Activated naive CD4-positive, alpha-beta T cell treated with anti-CD3 and anti-CD28 coated beads for 36 hours (primary cell): Measurements from ENCODE around the gene FBXO34. TPM values are rescaled to one million over a fixed set of nuclear protein-coding genes. Genes with fewer than 3 reads are reported as not detected.
"Not testable (repeated sequence)": the region's sequence is repeated elsewhere in the genome, so short reads cannot be mapped to it uniquely, and the experiment has no call there.

Source experiments
- CTCF ChIA-PET: fragments of 350-600 bp; sonication (Branson Sonifier 250); formaldehyde crosslinking; loops from one replicate; lab custom pipeline; 2021; ENCODE audit warnings: antibody characterized with exemption; lab: Charles Lee
- DNase-seq: peaks from one replicate; pipeline ENCODE4 v3.0.0-alpha.2; 2020
- H3K27ac Mint-ChIP-seq: one replicate; pipeline ENCODE4 v1.8.0; 2021; ENCODE audit warnings: mild to moderate bottlenecking, mixed read lengths
- H3K27me3 Mint-ChIP-seq: one replicate; pipeline ENCODE4 v1.8.0; 2021; ENCODE audit warnings: low read depth, mixed read lengths
- H3K36me3 Mint-ChIP-seq: one replicate; pipeline ENCODE4 v1.8.0; 2021; ENCODE audit warnings: low read depth, mixed read lengths
- H3K4me1 Mint-ChIP-seq: one replicate; pipeline ENCODE4 v1.8.0; 2021; ENCODE audit warnings: low read depth, mixed read lengths
- H3K4me3 Mint-ChIP-seq: one replicate; pipeline ENCODE4 v1.8.0; 2021; ENCODE audit warnings: mild to moderate bottlenecking, moderate library complexity, mixed read lengths
- H3K9me3 Mint-ChIP-seq: one replicate; pipeline ENCODE4 v1.8.0; 2021; ENCODE audit warnings: mixed read lengths
- intact Hi-C: fragments of 100-400 bp; cut with micrococcal nuclease; formaldehyde crosslinking; loops from one replicate; pipeline ENCODE4 v1.15.1; 2023
- total RNA-seq, 2 experiments: library from RNA; stranded (reverse); gene quantifications; one replicate each; pipeline ENCODE4 v1.2.3, GENCODE V29; 2021

FBXO34 gene
- total RNA-seq, 2 experiments from 2014 or later = 17.4 to 17.7 TPM

- CTCF ChIA-PET = interaction anchor here (1.0 to 2.6 kb wide), 8 partner anchors 9 to 127 kb away, joined by 3 to 16 read pairs (median 6); partner anchors contain the start of gene FBXO34
- H3K27ac Mint-ChIP-seq = peak overlapping the region; percentile 97
- H3K36me3 Mint-ChIP-seq = peaks cover 34% of the 10 kb centered on the region
- peaks cover 43% of the 10 kb centered on the region for H3K4me1 Mint-ChIP-seq
- no peak overlapping the region for H3K4me3 Mint-ChIP-seq
- DNase-seq = no peak
- no peaks in the 10 kb centered on the region for H3K9me3 Mint-ChIP-seq
- intact Hi-C loops = loop anchor here (1.0 to 10.0 kb wide), 2 partner anchors 19 to 938 kb away; no protein-coding TSS in a partner anchor
- H3K27me3 Mint-ChIP-seq = no peaks in the 10 kb centered on the region
These were observed 101.6 kb downstream of the FBXO34 start for GRCh38 chr14:55372825-55373224.

GRCh38 chr14:55373784-55374705, 102.8 kb downstream of the FBXO34 start:
- H3K4me1 Mint-ChIP-seq = peaks cover 43% of the 10 kb centered on the region
- CTCF ChIA-PET = interaction anchor here (0.8 to 2.6 kb wide), 8 partner anchors 8 to 322 kb away, joined by 3 to 16 read pairs (median 4); partner anchors contain the start of genes FBXO34 and MAPK1IP1L
- intact Hi-C loops = loop anchor here (1.0 to 10.0 kb wide), 16 partner anchors 12 to 939 kb away; partner anchors contain the start of genes ATG14, DLGAP5, FBXO34 and KTN1
- H3K27ac Mint-ChIP-seq = peak overlapping the region; percentile 97
- H3K27me3 Mint-ChIP-seq = no peaks in the 10 kb centered on the region
- H3K4me3 Mint-ChIP-seq = peak overlapping the region; percentile 45
- DNase-seq = peak; percentile 58
- H3K36me3 Mint-ChIP-seq = peaks cover 37% of the 10 kb centered on the region
- H3K9me3 Mint-ChIP-seq = no peaks in the 10 kb centered on the region

- Mint-ChIP-seq H3K9me3 (no peaks in the 10 kb centered on the region), H3K4me1 (peaks cover 43% of the 10 kb centered on the region), H3K27me3 (no peaks in the 10 kb centered on the region), H3K27ac (peak overlapping the region; percentile 97), H3K4me3 (peak overlapping the region; percentile 12), H3K36me3 (peaks cover 31% of the 10 kb centered on the region)
- intact Hi-C loops = loop anchor here (1.0 to 10.0 kb wide), 15 partner anchors 12 to 940 kb away; partner anchors contain the start of genes ATG14, DLGAP5, FBXO34 and KTN1
- CTCF ChIA-PET = interaction anchor here (0.8 to 1.2 kb wide), 5 partner anchors 11 to 323 kb away, joined by 3 to 5 read pairs (median 4); partner anchors contain the start of genes FBXO34 and MAPK1IP1L
- DNase-seq = no peak
These were observed 103.5 kb downstream of the FBXO34 start for GRCh38 chr14:55374771-55375170.

GRCh38 chr14:55377236-55377635, 106.0 kb downstream of the FBXO34 start:
- Mint-ChIP-seq H3K9me3 (no peaks in the 10 kb centered on the region), H3K27me3 (no peaks in the 10 kb centered on the region), H3K4me3 (no peak overlapping the region), H3K27ac (no peak overlapping the region), H3K36me3 (peaks cover 39% of the 10 kb centered on the region), H3K4me1 (peaks cover 50% of the 10 kb centered on the region)
- CTCF ChIA-PET = interaction anchor here (0.7 to 1.9 kb wide), 3 partner anchors 8 to 330 kb away, joined by 4 to 8 read pairs (median 4); no protein-coding TSS in a partner anchor
- DNase-seq = no peak
- intact Hi-C loops = loop anchor here (10.0 kb wide), 1 partner anchor 942 kb away; no protein-coding TSS in a partner anchor

GRCh38 chr14:55381040-55381439, 109.8 kb downstream of the FBXO34 start:
- CTCF ChIA-PET = interaction anchor here (0.6 to 1.2 kb wide), 2 partner anchors 135 to 291 kb away, joined by 3 read pairs; no protein-coding TSS in a partner anchor
- Mint-ChIP-seq H3K27ac (peak overlapping the region; percentile 69), H3K27me3 (no peaks in the 10 kb centered on the region), H3K9me3 (no peaks in the 10 kb centered on the region), H3K4me3 (peak overlapping the region; percentile 47), H3K36me3 (peaks cover 47% of the 10 kb centered on the region), H3K4me1 (peaks cover 41% of the 10 kb centered on the region)
- intact Hi-C loops = no loop called here
- DNase-seq = no peak

GRCh38 chr14:55381561-55381960, 110.3 kb downstream of the FBXO34 start:
- DNase-seq = peak; percentile 19
- intact Hi-C loops = no loop called here
- Mint-ChIP-seq H3K27ac (peak overlapping the region; percentile 69), H3K27me3 (no peaks in the 10 kb centered on the region), H3K36me3 (peaks cover 44% of the 10 kb centered on the region), H3K4me3 (no peak overlapping the region), H3K4me1 (peaks cover 41% of the 10 kb centered on the region), H3K9me3 (no peaks in the 10 kb centered on the region)
- CTCF ChIA-PET = interaction anchor here (0.6 to 1.4 kb wide), 3 partner anchors 9 to 292 kb away, joined by 3 to 5 read pairs (median 3); no protein-coding TSS in a partner anchor

- H3K9me3 Mint-ChIP-seq = no peaks in the 10 kb centered on the region
- no peak for DNase-seq
- no peak overlapping the region for H3K27ac Mint-ChIP-seq
- H3K27me3 Mint-ChIP-seq = no peaks in the 10 kb centered on the region
- CTCF ChIA-PET = interaction anchor here (1.4 kb wide), 1 partner anchor 10 kb away, joined by 5 read pairs; no protein-coding TSS in a partner anchor
- peaks cover 38% of the 10 kb centered on the region for H3K36me3 Mint-ChIP-seq
- intact Hi-C loops = no loop called here
- peaks cover 50% of the 10 kb centered on the region for H3K4me1 Mint-ChIP-seq
- no peak overlapping the region for H3K4me3 Mint-ChIP-seq
These were observed 111.3 kb downstream of the FBXO34 start for GRCh38 chr14:55382483-55382882.

- H3K27me3 Mint-ChIP-seq, DNase-seq, intact Hi-C loops, H3K4me3 Mint-ChIP-seq, H3K9me3 Mint-ChIP-seq: not testable (repeated sequence)
- Mint-ChIP-seq H3K4me1 (peaks cover 56% of the 10 kb centered on the region), H3K36me3 (peaks cover 35% of the 10 kb centered on the region), H3K27ac (peak overlapping the region; percentile 3)
- CTCF ChIA-PET = interaction anchor here (0.6 to 1.4 kb wide), 2 partner anchors 10 to 111 kb away, joined by 4 to 5 read pairs; no protein-coding TSS in a partner anchor
These were observed 111.8 kb downstream of the FBXO34 start for GRCh38 chr14:55383056-55383466.

GRCh38 chr14:55383541-55384140, 112.4 kb downstream of the FBXO34 start:
- CTCF ChIA-PET = interaction anchor here (0.6 kb wide), 1 partner anchor 111 kb away, joined by 4 read pairs; no protein-coding TSS in a partner anchor
- H3K36me3 Mint-ChIP-seq = peaks cover 36% of the 10 kb centered on the region
- intact Hi-C loops = no loop called here
- no peaks in the 10 kb centered on the region for H3K9me3 Mint-ChIP-seq
- no peak overlapping the region for H3K27ac Mint-ChIP-seq
- no peaks in the 10 kb centered on the region for H3K27me3 Mint-ChIP-seq
- H3K4me3 Mint-ChIP-seq = no peak overlapping the region
- peaks cover 62% of the 10 kb centered on the region for H3K4me1 Mint-ChIP-seq
- DNase-seq = no peak

- Mint-ChIP-seq H3K27me3 (no peaks in the 10 kb centered on the region), H3K9me3 (no peaks in the 10 kb centered on the region), H3K4me3 (no peak overlapping the region), H3K4me1 (peaks cover 70% of the 10 kb centered on the region), H3K36me3 (peaks cover 36% of the 10 kb centered on the region), H3K27ac (peak overlapping the region; percentile 66)
- intact Hi-C loops = no loop called here
- CTCF ChIA-PET = interaction anchor here (0.9 to 2.0 kb wide), 2 partner anchors 10 to 62 kb away, joined by 3 to 5 read pairs; no protein-coding TSS in a partner anchor
- DNase-seq = no peak
These were observed 113.3 kb downstream of the FBXO34 start for GRCh38 chr14:55384536-55384935.

GRCh38 chr14:55386037-55386808, 115.0 kb downstream of the FBXO34 start:
- no peaks in the 10 kb centered on the region for H3K27me3 Mint-ChIP-seq
- CTCF ChIA-PET = interaction anchor here (1.0 to 2.0 kb wide), 4 partner anchors 10 to 43 kb away, joined by 5 to 8 read pairs (median 5); no protein-coding TSS in a partner anchor
- peaks cover 31% of the 10 kb centered on the region for H3K36me3 Mint-ChIP-seq
- peak overlapping the region; percentile 43 for H3K4me3 Mint-ChIP-seq
- intact Hi-C loops = loop anchor here (1.0 to 5.0 kb wide), 3 partner anchors 12 to 54 kb away; no protein-coding TSS in a partner anchor
- H3K27ac Mint-ChIP-seq = peak overlapping the region; percentile 97
- H3K4me1 Mint-ChIP-seq = peaks cover 66% of the 10 kb centered on the region
- H3K9me3 Mint-ChIP-seq = no peaks in the 10 kb centered on the region
- DNase-seq = peak; percentile 47
